Measurements from ENCODE around the gene SASH1. TPM values are rescaled to one million over a fixed set of nuclear protein-coding genes. Genes with fewer than 3 reads are reported as not detected.

Gene SASH1
- total RNA-seq, 1 experiment from 2014 or later, result 27.4 TPM

- TF ChIP-seq ATF2 (CRISPR knock-in tag; IDR thresholded peaks at IDR 0.05; ENCODE audit: borderline replicate concordance, low read depth) (no peak), ESRRA (CRISPR knock-in tag; IDR thresholded peaks at IDR 0.05; ENCODE audit: borderline replicate concordance) (no peak), MXD4 (CRISPR knock-in tag; IDR thresholded peaks at IDR 0.05; ENCODE audit: borderline replicate concordance) (no peak), CTCF (IDR thresholded peaks at IDR 0.05) (no peak), TP53 (CRISPR knock-in tag; IDR thresholded peaks at IDR 0.05) (no peak), CREM (CRISPR knock-in tag; IDR thresholded peaks at IDR 0.05) (no peak), SOX15 (CRISPR knock-in tag; IDR thresholded peaks at IDR 0.05) (no peak), NR3C1 (CRISPR knock-in tag; conservative IDR thresholded peaks at IDR 0.05; ENCODE audit: low read depth) (no peak), FOXP4 (CRISPR knock-in tag; IDR thresholded peaks at IDR 0.05) (no peak), GTF2I (CRISPR knock-in tag; conservative IDR thresholded peaks at IDR 0.05) (no peak), NR1H2 (CRISPR knock-in tag; IDR thresholded peaks at IDR 0.05) (no peak), ZNF671 (CRISPR knock-in tag; IDR thresholded peaks at IDR 0.05) (no peak), ZBTB21 (CRISPR knock-in tag; IDR thresholded peaks at IDR 0.05; ENCODE audit: borderline replicate concordance) (no peak)
Observed at GRCh38 chr6:148578489-148578814, 235.8 kb downstream of the SASH1 start (continued).

GRCh38 chr6:148578837-148579565 lies 236.4 kb downstream of the SASH1 start:
- peaks cover 29% of the 10 kb centered on the region for H3K9me3 Mint-ChIP-seq
- no peak for TF ChIP-seq ZNF281 (CRISPR knock-in tag; IDR thresholded peaks at IDR 0.05)
- no peak for TF ChIP-seq SOX15 (CRISPR knock-in tag; IDR thresholded peaks at IDR 0.05)
- TF ChIP-seq ZNF532 (CRISPR knock-in tag; IDR thresholded peaks at IDR 0.05; ENCODE audit: borderline replicate concordance), result no peak
- no peak for TF ChIP-seq TCF7 (CRISPR knock-in tag; IDR thresholded peaks at IDR 0.05; ENCODE audit: low read depth)
- ChIA-PET CTCF (interaction anchor here (0.6 to 3.3 kb wide), 57 partner anchors 9 to 857 kb away, joined by 3 to 49 read pairs (median 5); no protein-coding TSS in a partner anchor), POLR2A (no interaction called here)
- peaks cover 11% of the 10 kb centered on the region; the same call in 1 of the 2 replicates for H3K27me3 Mint-ChIP-seq (ENCODE audit: low read depth)
- peaks cover 25% of the 10 kb centered on the region for H3K36me3 Mint-ChIP-seq
- H3K4me1 Mint-ChIP-seq, result peaks cover 31% of the 10 kb centered on the region
- no peak overlapping the region for H3K4me3 Mint-ChIP-seq
- peak; percentile 11 for ATAC-seq
- no peak for DNase-seq (ENCODE audit: low spot score)
- H3K27ac Mint-ChIP-seq, result no peak overlapping the region

Data from WTC11 (cell line).